GM21390 (cell line): ENCODE data around the gene STYX.
"Not testable (repeated sequence)": the region's sequence is repeated elsewhere in the genome, so short reads cannot be mapped to it uniquely, and the experiment has no call there.

Experiments used
- ATAC-seq: cut with Tn5 transposase; IDR thresholded peaks from one replicate; pipeline ENCODE4 v1.9.1; 2021; ENCODE audit not compliant: unreplicated experiment

STYX gene

GRCh38 chr14:52724360-52724644 is 5.7 kb upstream of the STYX start:
- no peak for ATAC-seq

GRCh38 chr14:52727509-52727908 is 2.5 kb upstream of the STYX start:
- ATAC-seq, result not testable (repeated sequence)

DNA sequence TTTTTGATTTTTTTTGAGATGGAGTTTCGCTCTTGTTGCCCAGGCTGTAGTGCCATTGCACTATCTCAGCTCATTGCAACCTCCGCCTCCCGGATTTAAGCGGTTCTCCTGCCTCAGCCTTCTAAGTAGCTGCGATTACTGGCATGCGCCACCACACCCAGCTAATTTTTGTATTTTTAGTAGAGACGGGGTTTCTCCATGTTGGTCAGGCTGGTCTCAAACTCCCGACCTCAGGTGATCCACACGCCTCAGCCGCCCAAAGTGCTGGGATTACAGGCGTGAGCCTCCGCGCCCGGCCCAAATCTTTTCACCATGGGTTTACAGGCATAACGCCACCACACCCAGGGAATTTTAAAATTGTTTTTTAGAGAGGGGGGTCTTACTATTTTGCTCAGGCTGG is 931 bp upstream of the STYX start:
- not testable (repeated sequence) for ATAC-seq

- no peak for ATAC-seq
Measured at GRCh38 chr14:52729585-52729924, 411 bp upstream of the STYX start.

GRCh38 chr14:52730709-52731111 is 744 bp downstream of the STYX start:
- no peak for ATAC-seq

DNA sequence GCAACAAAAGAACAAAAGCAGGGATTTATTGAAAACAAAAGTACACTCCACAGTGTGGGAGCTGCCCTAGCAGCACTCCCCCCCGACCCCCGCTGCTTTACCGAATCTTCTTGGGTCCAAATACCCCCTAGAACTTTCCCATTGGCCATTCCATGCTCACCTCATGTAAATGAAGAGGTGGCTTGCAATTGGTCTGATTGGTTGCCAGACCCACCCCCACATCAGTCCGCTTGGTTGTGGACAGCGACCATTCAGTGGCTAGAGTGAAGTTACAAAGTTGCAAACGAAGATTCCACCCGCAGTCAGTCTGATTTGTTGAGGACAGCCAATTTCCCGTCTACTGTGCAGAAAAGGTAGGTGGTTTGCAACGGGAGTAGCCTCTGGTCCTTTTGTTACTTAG is 3.9 kb downstream of the STYX start:
- no peak for ATAC-seq

DNA sequence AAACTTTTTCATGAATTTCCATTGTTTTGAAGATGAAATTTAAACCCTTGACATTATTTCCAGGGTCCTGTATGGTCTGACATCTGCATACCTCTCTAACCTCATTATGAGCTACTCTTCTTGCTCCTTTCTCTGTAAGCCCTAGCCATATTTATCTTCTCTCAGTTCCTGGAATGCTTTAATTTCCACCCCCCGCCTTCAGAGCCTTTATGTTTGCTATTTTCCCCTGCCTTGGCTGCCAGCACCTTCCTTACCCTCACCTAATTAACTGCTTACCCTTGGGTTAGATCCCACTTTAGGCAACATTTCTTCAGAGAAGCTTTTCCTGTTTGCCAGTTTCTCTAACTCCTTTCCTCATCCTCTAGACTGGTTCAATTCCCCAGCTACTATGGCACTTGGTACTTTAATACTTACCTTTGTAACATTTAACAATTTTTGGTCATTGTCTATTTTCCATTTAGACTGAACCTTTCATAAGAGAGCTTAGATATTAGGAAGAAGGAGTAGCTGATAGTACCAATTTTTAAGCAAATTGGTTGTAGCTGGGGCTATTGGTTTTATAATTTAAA is 6.0 kb downstream of the STYX start:
- ATAC-seq, result no peak

GRCh38 chr14:52738409-52738808 is 8.4 kb downstream of the STYX start:
- ATAC-seq, result no peak

GRCh38 chr14:52740751-52741150 is 10.8 kb downstream of the STYX start:
- no peak for ATAC-seq

DNA sequence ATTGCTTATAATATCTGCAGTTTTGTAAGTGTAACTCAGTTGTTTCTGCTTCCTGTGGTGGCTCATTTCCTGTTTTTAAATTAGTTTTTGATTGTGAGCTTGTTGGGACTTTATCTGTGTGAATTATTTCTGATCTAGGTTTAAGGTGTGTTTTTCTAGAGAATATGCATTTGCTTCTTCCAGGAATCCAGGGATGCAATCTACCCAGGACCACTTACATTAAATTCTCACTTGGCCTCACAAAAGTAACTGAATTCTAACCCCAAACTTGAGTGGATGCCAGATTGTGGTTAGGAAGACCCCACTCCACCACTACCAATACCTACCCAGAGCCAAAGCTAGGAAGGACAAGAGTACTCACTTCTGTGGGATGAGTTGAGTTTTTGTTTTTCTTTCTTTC is 11.9 kb downstream of the STYX start:
- no peak for ATAC-seq

DNA sequence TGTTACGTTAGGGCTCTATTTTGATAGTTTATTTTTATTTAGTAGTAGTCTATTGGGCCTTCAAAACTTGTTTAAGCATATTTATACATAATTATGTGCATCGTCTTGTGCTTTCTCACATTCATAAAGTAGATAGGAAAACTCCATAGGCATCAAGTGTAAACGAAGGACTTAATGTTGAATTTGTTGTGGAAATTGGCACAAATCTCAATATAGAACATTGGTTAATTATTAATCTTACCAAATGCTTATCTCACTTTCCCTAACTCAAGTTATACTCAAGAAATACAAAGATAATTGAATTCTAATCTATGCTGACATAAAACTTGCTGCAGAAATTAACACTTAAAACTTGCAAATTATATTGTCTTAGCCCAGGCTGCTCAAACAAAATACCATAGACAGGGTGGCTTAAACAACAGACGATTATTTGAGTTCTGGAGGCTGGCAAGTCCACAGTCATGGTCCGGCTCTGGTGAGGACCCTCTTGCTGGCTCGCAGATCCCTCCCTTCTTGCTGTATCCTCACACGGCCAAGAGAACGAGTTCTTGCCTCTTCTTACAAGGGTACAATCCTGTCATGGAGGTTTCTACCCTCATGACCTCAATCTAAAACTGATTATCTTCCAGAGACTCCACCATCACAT is 18.8 kb downstream of the STYX start:
- no peak for ATAC-seq

DNA sequence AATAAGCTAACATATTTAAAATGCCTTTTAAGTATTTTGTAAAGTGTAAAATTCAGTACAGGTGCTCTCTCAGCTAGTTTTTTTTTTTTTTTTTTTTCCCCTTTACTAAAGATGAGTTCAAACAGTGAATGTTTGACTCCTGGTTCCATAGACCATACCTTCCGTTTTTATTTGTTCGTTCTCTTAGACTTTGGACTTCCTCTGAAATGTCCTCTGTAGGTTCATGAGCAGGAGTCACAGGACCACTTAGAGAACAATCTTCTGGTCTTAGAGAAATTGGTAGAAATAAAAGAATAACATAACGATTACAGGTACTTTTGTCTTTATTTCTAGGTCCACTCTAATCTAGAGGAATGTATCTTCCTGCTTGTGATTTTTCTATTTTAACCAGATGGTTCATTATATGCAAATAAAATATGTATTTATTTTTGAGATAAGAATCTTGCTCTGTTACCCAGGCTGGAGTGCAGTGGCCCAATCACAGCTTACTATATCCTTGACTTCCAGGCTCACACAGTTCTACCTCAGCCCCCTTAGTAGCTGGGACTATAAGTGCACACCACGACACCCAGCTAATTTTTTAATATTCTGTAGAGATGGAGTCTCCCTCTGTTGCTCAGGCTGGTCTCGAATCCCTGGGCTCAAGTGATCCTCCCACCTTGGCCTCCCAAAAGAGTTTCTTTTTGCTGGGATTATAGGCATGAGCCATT is 25.8 kb downstream of the STYX start:
- no peak for ATAC-seq

- ATAC-seq, result no peak
Measured at GRCh38 chr14:52759145-52759544, 29.2 kb downstream of the STYX start.

DNA sequence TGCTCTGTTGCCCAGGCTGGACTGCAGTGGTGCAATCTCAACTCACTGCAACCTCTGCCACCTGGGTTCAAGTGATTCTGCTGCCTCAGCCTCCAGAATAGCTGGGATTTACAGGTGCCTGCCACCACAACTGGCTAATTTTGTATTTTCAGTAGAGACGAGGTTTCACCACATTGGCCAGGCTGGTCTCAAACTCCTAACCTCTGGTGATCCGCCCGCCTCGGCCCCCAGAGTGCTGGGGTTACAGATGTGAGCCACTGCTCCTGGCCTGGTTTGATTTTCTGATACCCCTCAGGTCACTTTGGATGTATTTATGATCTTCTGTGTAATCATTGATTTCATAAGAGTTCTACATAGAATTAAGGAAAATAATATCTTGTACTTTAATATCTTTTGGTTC is 33.0 kb downstream of the STYX start:
- not testable (repeated sequence) for ATAC-seq

- ATAC-seq, result no peak
Measured at GRCh38 chr14:52767058-52767833, 37.3 kb downstream of the STYX start.

GRCh38 chr14:52769887-52770286 is 39.9 kb downstream of the STYX start:
- no peak for ATAC-seq

GRCh38 chr14:52776816-52777215 is 46.9 kb downstream of the STYX start:
- ATAC-seq, result no peak

- no peak for ATAC-seq
Measured at GRCh38 chr14:52778702-52779101, 48.7 kb downstream of the STYX start.

GRCh38 chr14:52780893-52781292 is 50.9 kb downstream of the STYX start:
- no peak for ATAC-seq

DNA sequence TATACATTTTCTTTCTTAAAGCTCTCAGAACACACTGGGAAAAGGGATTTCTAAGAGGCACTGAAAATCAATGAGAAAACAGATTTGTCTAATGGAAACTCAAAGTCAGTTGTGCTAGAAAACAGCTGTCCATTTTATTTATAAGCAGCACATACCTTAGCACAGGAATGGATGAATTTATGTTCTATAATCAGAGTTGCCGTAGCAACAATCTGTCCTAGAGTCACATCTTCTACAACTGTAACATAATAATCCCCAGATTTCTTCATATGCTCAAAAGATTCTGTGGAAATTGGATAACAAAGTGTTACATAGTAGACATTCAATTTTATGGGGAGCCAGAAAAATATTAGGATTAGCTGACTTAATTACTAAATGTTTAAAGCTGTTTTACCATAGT is 51.7 kb downstream of the STYX start:
- no peak for ATAC-seq

DNA sequence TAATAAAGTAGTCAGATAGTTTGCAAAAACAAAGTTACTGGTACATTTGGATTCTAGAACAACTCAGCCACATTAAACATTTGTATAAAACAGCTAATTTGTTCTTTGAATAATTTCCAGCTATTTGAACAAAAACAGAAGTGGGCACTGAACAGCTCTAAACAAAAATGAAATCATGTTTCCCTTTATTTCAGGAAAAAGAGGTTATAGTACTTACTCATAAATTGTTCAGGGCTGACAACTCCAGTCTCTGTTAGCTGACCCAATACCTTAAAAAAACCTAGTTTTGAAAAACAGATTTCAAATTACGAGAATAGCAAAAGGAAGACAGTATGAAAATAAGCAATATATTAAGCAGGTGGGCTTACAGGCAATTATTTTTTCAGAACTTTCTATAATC is 53.2 kb downstream of the STYX start:
- no peak for ATAC-seq

DNA sequence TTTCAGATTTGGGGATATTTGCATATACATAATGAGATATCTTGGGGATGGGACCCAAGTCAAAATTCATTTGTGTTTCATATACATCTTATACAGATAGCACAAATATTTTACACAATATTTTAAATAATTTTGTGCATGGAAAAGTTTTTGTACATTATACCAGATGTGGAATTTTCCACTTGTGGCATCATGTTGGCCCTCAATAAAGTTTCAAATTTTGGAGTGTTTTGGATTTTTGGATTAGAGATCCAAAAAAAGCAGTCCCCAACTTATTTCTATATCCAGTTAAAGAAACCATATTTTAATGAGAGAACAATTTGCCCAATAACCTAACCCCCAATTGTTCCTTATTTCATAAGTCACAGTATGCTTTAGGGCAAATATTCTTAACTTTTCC is 56.9 kb downstream of the STYX start:
- ATAC-seq, result no peak
